ENCODE measurements around the gene MRPS18B. TPM values are rescaled to one million over a fixed set of nuclear protein-coding genes. Genes with fewer than 3 reads are reported as not detected.

MRPS18B gene
- polyA plus RNA-seq, 3 donors = 18.8 to 52.4 (median 45.2) TPM

- TF ChIP-seq CTCF (IDR thresholded peaks at IDR 0.05) = no peak
- peaks cover 90% of the 10 kb centered on the region for H4K20me1 ChIP-seq (ENCODE audit: insufficient read depth, low read length)
- intact Hi-C loops (cut with micrococcal nuclease) = loop anchor here (5.0 kb wide), 2 partner anchors 35 to 120 kb away; no protein-coding TSS in a partner anchor
- H3K4me3 ChIP-seq (replicated peaks in 1 of 3; ENCODE audit: low read depth in 2 of 3, low read length in 3 of 3) = no peak overlapping the region
- H3K4me2 ChIP-seq (replicated peaks; ENCODE audit: extremely low read depth, low read length, poor library complexity, severe bottlenecking) = no peak overlapping the region
- peaks cover 0 to 5% (median 0%) of the 10 kb centered on the region in 3 donors for H3K27me3 Mint-ChIP-seq (ENCODE audit: low read depth in 3 of 3)
- H3K79me2 ChIP-seq (ENCODE audit: insufficient read depth, low read length) = peaks cover 77% of the 10 kb centered on the region
- no peak overlapping the region for H3K4me3 Mint-ChIP-seq
- H3K27ac Mint-ChIP-seq = peak overlapping the region in 3 of 7 donors; percentile 46 to 80 (median 53)
- H3K27me3 ChIP-seq (ENCODE audit: control insufficient read depth in 2 of 2, insufficient read depth in 2 of 2, low read length in 2 of 2) = no peaks in the 10 kb centered on the region
- H3K9me3 Mint-ChIP-seq = peaks cover 0 to 9% (median 5%) of the 10 kb centered on the region in 7 donors
- no peak for DNase-seq
- H3K4me1 ChIP-seq (ENCODE audit: control insufficient read depth in 1 of 2, insufficient read depth in 2 of 2, low read length in 2 of 2) = peaks cover 19 to 28% of the 10 kb centered on the region in 2 donors
- H3K9ac ChIP-seq (ENCODE audit: insufficient read depth, low read length, poor library complexity, severe bottlenecking) = no peak overlapping the region
- H3K4me1 Mint-ChIP-seq = peaks cover 34% of the 10 kb centered on the region
- H2AFZ ChIP-seq (ENCODE audit: insufficient read depth, low read depth, low read length, poor library complexity, severe bottlenecking) = no peak overlapping the region
- no peaks in the 10 kb centered on the region for H3K9me3 ChIP-seq (replicated peaks in 1 of 2; ENCODE audit: control insufficient read depth in 1 of 2, insufficient read depth in 1 of 2, low read length in 2 of 2)
- H3K36me3 ChIP-seq (replicated peaks in 1 of 2; ENCODE audit: control insufficient read depth in 1 of 2, insufficient read depth in 2 of 2, low read length in 2 of 2) = peaks cover 32 to 54% of the 10 kb centered on the region in 2 donors
- peaks cover 57 to 67% of the 10 kb centered on the region in 2 donors for H3K36me3 Mint-ChIP-seq
- no peak overlapping the region for H3K27ac ChIP-seq (ENCODE audit: low read depth in 1 of 2, low read length in 2 of 2)
- WGBS (ENCODE audit: insufficient coverage) = no CpG with 5 or more reads among the region's 1 CpG
These were observed 5.4 kb upstream of the MRPS18B start for GRCh38 chr6:30612213-30612612.

- Histone ChIP-seq H3K4me3 (replicated peaks in 1 of 3; ENCODE audit: low read depth in 2 of 3, low read length in 3 of 3) (no peak overlapping the region), H3K36me3 (replicated peaks in 1 of 2; ENCODE audit: control insufficient read depth in 1 of 2, insufficient read depth in 2 of 2, low read length in 2 of 2) (peaks cover 27 to 49% of the 10 kb centered on the region in 2 donors), H3K27ac (ENCODE audit: low read depth in 1 of 2, low read length in 2 of 2) (peak overlapping the region in 1 of 2 donors; percentile 22), H3K27me3 (ENCODE audit: control insufficient read depth in 2 of 2, insufficient read depth in 2 of 2, low read length in 2 of 2) (no peaks in the 10 kb centered on the region), H3K79me2 (ENCODE audit: insufficient read depth, low read length) (peaks cover 79% of the 10 kb centered on the region), H3K4me2 (replicated peaks; ENCODE audit: extremely low read depth, low read length, poor library complexity, severe bottlenecking) (no peak overlapping the region), H3K9ac (ENCODE audit: insufficient read depth, low read length, poor library complexity, severe bottlenecking) (no peak overlapping the region), H3K9me3 (replicated peaks in 1 of 2; ENCODE audit: control insufficient read depth in 1 of 2, insufficient read depth in 1 of 2, low read length in 2 of 2) (no peaks in the 10 kb centered on the region), H4K20me1 (ENCODE audit: insufficient read depth, low read length) (peaks cover 85% of the 10 kb centered on the region), H2AFZ (ENCODE audit: insufficient read depth, low read depth, low read length, poor library complexity, severe bottlenecking) (no peak overlapping the region), H3K4me1 (ENCODE audit: control insufficient read depth in 1 of 2, insufficient read depth in 2 of 2, low read length in 2 of 2) (peaks cover 19 to 28% of the 10 kb centered on the region in 2 donors)
- peaks cover 51 to 61% of the 10 kb centered on the region in 2 donors for H3K36me3 Mint-ChIP-seq
- peaks cover 34% of the 10 kb centered on the region for H3K4me1 Mint-ChIP-seq
- no peak for TF ChIP-seq CTCF (IDR thresholded peaks at IDR 0.05)
- no peak for DNase-seq
- H3K27me3 Mint-ChIP-seq (ENCODE audit: low read depth in 3 of 3) = peaks cover 0 to 5% (median 0%) of the 10 kb centered on the region in 3 donors
- peaks cover 0 to 9% (median 5%) of the 10 kb centered on the region in 7 donors for H3K9me3 Mint-ChIP-seq
- no CpG with 5 or more reads among the region's 6 CpGs for WGBS (ENCODE audit: insufficient coverage)
- H3K4me3 Mint-ChIP-seq = no peak overlapping the region
- intact Hi-C loops (cut with micrococcal nuclease) = loop anchor here (5.0 kb wide), 2 partner anchors 35 to 120 kb away; no protein-coding TSS in a partner anchor
- peak overlapping the region in 6 of 7 donors; percentile 33 to 99 (median 62) for H3K27ac Mint-ChIP-seq
These were observed 4.9 kb upstream of the MRPS18B start for GRCh38 chr6:30612687-30613248.
